Liver (tissue), 9 donors: ENCODE results near the gene TUB. TPM values are rescaled to one million over a fixed set of nuclear protein-coding genes. Genes with fewer than 3 reads are reported as not detected.

Source experiments
- DNase-seq: peaks from one replicate; pipeline ENCODE4 v3.0.0-alpha.2; 2017; ENCODE audit warnings: low spot score
- H3K27ac ChIP-seq, 2 donors: one replicate each; pipeline ENCODE4 v1.7.0; 2013; ENCODE audit warnings: inconsistent platforms in 2 of 2, low read length in 2 of 2, control low read depth in 1 of 2, low read depth in 1 of 2, mild to moderate bottlenecking in 1 of 2
- H3K27me3 ChIP-seq, 4 donors: one replicate each; pipeline versions ENCODE4 v1.6.1 to v1.7.0; 2013; ENCODE audit warnings: low read length in 3 of 4, inconsistent platforms in 1 of 4, mild to moderate bottlenecking in 1 of 4, moderate library complexity in 1 of 4; ENCODE audit not compliant: control insufficient read depth in 4 of 4, insufficient read depth in 4 of 4
- H3K36me3 ChIP-seq, 4 donors: one replicate each; pipeline versions ENCODE4 v1.6.1 to v1.7.0; 2013; ENCODE audit warnings: low read length in 3 of 4, mild to moderate bottlenecking in 3 of 4, low read depth in 1 of 4, moderate library complexity in 1 of 4; ENCODE audit not compliant: control insufficient read depth in 4 of 4, insufficient read depth in 3 of 4
- H3K4me1 ChIP-seq, 4 donors: one replicate each; pipeline versions ENCODE4 v1.6.1 to v1.7.0; 2013; ENCODE audit warnings: low read length in 3 of 4, mild to moderate bottlenecking in 3 of 4, moderate library complexity in 1 of 4; ENCODE audit not compliant: control insufficient read depth in 4 of 4, insufficient read depth in 4 of 4
- H3K4me3 ChIP-seq, 3 donors: one replicate each; pipeline versions ENCODE4 v1.6.1 to v1.7.0; 2013; ENCODE audit warnings: low read length in 3 of 3, control low read depth in 1 of 3, low read depth in 1 of 3, mild to moderate bottlenecking in 1 of 3
- H3K9ac ChIP-seq, 2 donors: one replicate each; pipeline ENCODE4 v1.7.0; 2013; ENCODE audit warnings: low read length in 2 of 2, mild to moderate bottlenecking in 2 of 2, moderate library complexity in 2 of 2, control low read depth in 1 of 2, low read depth in 1 of 2
- H3K9me3 ChIP-seq, 4 donors: one replicate each; pipeline versions ENCODE4 v1.6.1 to v1.7.0; 2013; ENCODE audit warnings: low read length in 3 of 4; ENCODE audit not compliant: control insufficient read depth in 4 of 4
- ATF3 ChIP-seq: IDR thresholded peaks from 2 replicates; pipeline ENCODE4 v1.6.1; 2016; ENCODE audit warnings: antibody characterized with exemption
- EGR1 ChIP-seq, 2 donors: IDR thresholded peaks; 2 replicates each; pipeline ENCODE4 v1.6.1; 2016 to 2018; ENCODE audit warnings: antibody characterized with exemption in 2 of 2, low read depth in 2 of 2
- FOXA1 ChIP-seq: IDR thresholded peaks from 2 replicates; pipeline ENCODE4 v1.6.1; 2016; ENCODE audit warnings: antibody characterized with exemption
- FOXA2 ChIP-seq: IDR thresholded peaks from 2 replicates; pipeline ENCODE4 v1.6.1; 2016; ENCODE audit warnings: antibody characterized with exemption
- GABPA ChIP-seq, 2 donors: IDR thresholded peaks in 1 of 2; conservative IDR thresholded peaks in 1 of 2; 2 replicates each; pipeline ENCODE4 v1.6.1; 2016; ENCODE audit warnings: antibody characterized with exemption in 2 of 2, mild to moderate bottlenecking in 1 of 2, moderate library complexity in 1 of 2
- HNF4A ChIP-seq, 2 donors: conservative IDR thresholded peaks; 2 replicates each; pipeline ENCODE4 v1.6.1; 2016; ENCODE audit warnings: antibody characterized with exemption in 2 of 2, mild to moderate bottlenecking in 2 of 2
- HNF4G ChIP-seq: IDR thresholded peaks from 2 replicates; pipeline ENCODE4 v1.6.1; 2016; ENCODE audit warnings: antibody characterized with exemption
- MAX ChIP-seq: IDR thresholded peaks from 2 replicates; pipeline ENCODE4 v1.6.1; 2016; ENCODE audit warnings: antibody characterized with exemption
- NR2F2 ChIP-seq: IDR thresholded peaks from 2 replicates; pipeline ENCODE4 v1.6.1; 2016; ENCODE audit warnings: antibody characterized with exemption
- REST ChIP-seq: IDR thresholded peaks from 2 replicates; pipeline ENCODE4 v1.6.1; 2016; ENCODE audit warnings: antibody characterized with exemption, mild to moderate bottlenecking
- SP1 ChIP-seq: IDR thresholded peaks from 2 replicates; pipeline ENCODE4 v1.6.1; 2018; ENCODE audit warnings: antibody characterized with exemption, mild to moderate bottlenecking
- TAF1 ChIP-seq: conservative IDR thresholded peaks from 2 replicates; pipeline ENCODE4 v1.6.1; 2016; ENCODE audit warnings: antibody characterized with exemption, mild to moderate bottlenecking
- YY1 ChIP-seq: IDR thresholded peaks from 2 replicates; pipeline ENCODE4 v1.6.1; 2016; ENCODE audit warnings: antibody characterized with exemption, mild to moderate bottlenecking
- ZBTB33 ChIP-seq: IDR thresholded peaks from 2 replicates; pipeline ENCODE4 v1.6.1; 2016; ENCODE audit warnings: antibody characterized with exemption
- WGBS: extraction: QIAGEN DNeasy Blood & Tissue Kit; methylation state at CpG from one replicate; pipeline ENCODE4 v1.1.7; 2013; 5-methylcytosine and 5-hydroxymethylcytosine counted together
- polyA plus RNA-seq, 2 donors: library from polyadenylated mRNA; stranded (reverse) in 1 of 2; unstranded in 1 of 2; fragments of 200-250 nt in 1 of 2; fragments of >200 nt in 1 of 2; fragmentation: Nextera tagmentation in 1 of 2; extraction: Ambion mirVana in 1 of 2; gene quantifications; one replicate each; pipeline versions ENCODE4 v1.2.1 to v1.2.3, GENCODE V29; 2013 to 2015
- total RNA-seq, 2 donors: library from RNA; depleted of rRNA; stranded (reverse); fragments of >200 nt; gene quantifications; one replicate each; pipeline ENCODE4 v1.2.3, GENCODE V29; 2014
- donor health status: healthy.
- donor health status: healthy.
- donor health status: healthy.
- donor health status: healthy.
- donor health status: healthy.

The TUB gene
- total and polyA plus RNA-seq, 4 donors = 0.15 to 1.3 (median 0.66) TPM

DNA sequence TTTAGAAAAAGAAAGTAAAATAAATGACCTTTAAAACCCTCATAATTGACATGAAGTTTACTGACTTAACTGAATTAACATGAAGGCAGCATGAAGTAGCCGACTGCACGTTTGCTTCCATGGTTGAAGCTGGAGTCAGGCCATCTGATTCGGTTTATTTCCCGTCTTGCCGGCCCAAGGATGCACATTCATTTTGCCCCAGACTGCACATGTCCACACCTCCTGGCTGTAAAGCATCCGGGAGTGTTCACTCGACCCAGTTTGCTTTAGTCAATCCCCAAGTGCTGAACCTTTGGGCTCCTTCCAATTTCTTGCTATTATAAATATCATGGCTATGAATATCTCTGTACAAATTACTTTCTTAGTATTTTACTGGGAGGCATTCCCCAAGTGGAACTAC is 17.7 kb upstream of the TUB start (continued):
- TF ChIP-seq ZBTB33 = no peak
- no peak for TF ChIP-seq TAF1
- no peak for TF ChIP-seq EGR1 (IDR thresholded peaks at IDR 0.05; ENCODE audit: low read depth in 2 of 2)
- TF ChIP-seq ATF3 = no peak
- TF ChIP-seq NR2F2 = peak; percentile 41
- TF ChIP-seq FOXA2 = no peak

DNA sequence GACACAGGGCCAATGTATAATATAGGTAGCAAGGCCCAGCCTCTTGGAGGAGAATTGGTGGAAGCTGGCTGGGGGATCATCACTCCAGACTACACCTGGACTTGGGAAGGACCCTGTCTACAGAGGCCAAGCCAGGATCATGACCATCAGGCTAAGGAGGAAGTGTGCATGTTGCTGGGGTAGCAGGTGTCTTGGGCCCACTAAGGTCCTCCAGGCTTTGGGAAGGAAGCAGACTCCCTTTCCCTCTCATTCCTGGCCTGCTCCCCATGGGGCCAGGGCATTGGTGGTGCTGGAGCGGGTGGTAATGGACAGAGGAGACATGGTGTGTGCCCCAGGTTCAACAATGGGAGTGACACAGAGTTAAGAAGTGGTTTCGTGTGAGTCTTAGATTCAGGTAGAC is 16.0 kb upstream of the TUB start:
- H3K4me3 ChIP-seq = no peak overlapping the region
- WGBS = 91% methylated on average over 2 of the region's 2 CpGs
- no peaks in the 10 kb centered on the region for H3K36me3 ChIP-seq
- no peak overlapping the region for H3K9ac ChIP-seq
- H3K27ac ChIP-seq = no peak overlapping the region
- peaks cover 4 to 17% (median 14%) of the 10 kb centered on the region in 4 donors for H3K4me1 ChIP-seq
- no peaks in the 10 kb centered on the region for H3K27me3 ChIP-seq
- no peak for DNase-seq
- TF ChIP-seq ZBTB33 (no peak), FOXA1 (no peak)
- no peaks in the 10 kb centered on the region for H3K9me3 ChIP-seq

- DNase-seq = no peak
- 90% methylated on average over 17 of the region's 17 CpGs for WGBS
- TF ChIP-seq YY1 = no peak
- TF ChIP-seq HNF4A (conservative IDR thresholded peaks at IDR 0.05) = no peak
- no peak for TF ChIP-seq REST
- no peak for TF ChIP-seq SP1
- no peak for TF ChIP-seq GABPA (IDR thresholded peaks at IDR 0.05 in 1 of 2, conservative IDR thresholded peaks at IDR 0.05 in 1 of 2)
- no peak for TF ChIP-seq EGR1 (IDR thresholded peaks at IDR 0.05; ENCODE audit: low read depth in 2 of 2)
- no peak for TF ChIP-seq HNF4G
- no peak for TF ChIP-seq NR2F2
- no peak for TF ChIP-seq FOXA1
- TF ChIP-seq MAX = no peak
- no peak for TF ChIP-seq TAF1
- no peaks in the 10 kb centered on the region for H3K36me3 ChIP-seq
- H3K9ac ChIP-seq = no peak overlapping the region
- H3K4me3 ChIP-seq = no peak overlapping the region
- peaks cover 4 to 17% (median 14%) of the 10 kb centered on the region in 4 donors for H3K4me1 ChIP-seq
- H3K27ac ChIP-seq = no peak overlapping the region
- no peaks in the 10 kb centered on the region for H3K27me3 ChIP-seq
- H3K9me3 ChIP-seq = no peaks in the 10 kb centered on the region
Observed at GRCh38 chr11:8066036-8066910, 14.7 kb upstream of the TUB start.
